DOHH2 (cell line): Measurements from ENCODE around the gene MATN3.

Experiments
- CTCF ChIP-seq: fragments of 200-600 bp; sonication (generic); IDR thresholded peaks from one replicate; pipeline ENCODE4 v1.5.1; 2014; ENCODE audit warnings: antibody characterized with exemption, mild to moderate bottlenecking, low read depth, low read length; ENCODE audit not compliant: poor library complexity, severe bottlenecking
- EZH2phosphoT487 ChIP-seq: fragments of 200-600 bp; sonication (generic); IDR thresholded peaks from 2 replicates; pipeline ENCODE4 v1.6.1; 2017; ENCODE audit warnings: borderline replicate concordance, mild to moderate bottlenecking, antibody characterized with exemption, low read length, moderate library complexity, mixed read lengths

GRCh38 chr2:20054931-20055330, 42.5 kb upstream of the MATN3 start:
- no peak for TF ChIP-seq CTCF
- no peak for TF ChIP-seq EZH2phosphoT487
